Measurements from ENCODE around the gene RAB11FIP3. TPM values are rescaled to one million over a fixed set of nuclear protein-coding genes. Genes with fewer than 3 reads are reported as not detected.
A peak's percentile ranks its signal among the peaks of the same experiment; 100 is the strongest.
"Not testable (repeated sequence)": the region's sequence is repeated elsewhere in the genome, so short reads cannot be mapped to it uniquely, and the experiment has no call there.

RAB11FIP3 gene, protein sequence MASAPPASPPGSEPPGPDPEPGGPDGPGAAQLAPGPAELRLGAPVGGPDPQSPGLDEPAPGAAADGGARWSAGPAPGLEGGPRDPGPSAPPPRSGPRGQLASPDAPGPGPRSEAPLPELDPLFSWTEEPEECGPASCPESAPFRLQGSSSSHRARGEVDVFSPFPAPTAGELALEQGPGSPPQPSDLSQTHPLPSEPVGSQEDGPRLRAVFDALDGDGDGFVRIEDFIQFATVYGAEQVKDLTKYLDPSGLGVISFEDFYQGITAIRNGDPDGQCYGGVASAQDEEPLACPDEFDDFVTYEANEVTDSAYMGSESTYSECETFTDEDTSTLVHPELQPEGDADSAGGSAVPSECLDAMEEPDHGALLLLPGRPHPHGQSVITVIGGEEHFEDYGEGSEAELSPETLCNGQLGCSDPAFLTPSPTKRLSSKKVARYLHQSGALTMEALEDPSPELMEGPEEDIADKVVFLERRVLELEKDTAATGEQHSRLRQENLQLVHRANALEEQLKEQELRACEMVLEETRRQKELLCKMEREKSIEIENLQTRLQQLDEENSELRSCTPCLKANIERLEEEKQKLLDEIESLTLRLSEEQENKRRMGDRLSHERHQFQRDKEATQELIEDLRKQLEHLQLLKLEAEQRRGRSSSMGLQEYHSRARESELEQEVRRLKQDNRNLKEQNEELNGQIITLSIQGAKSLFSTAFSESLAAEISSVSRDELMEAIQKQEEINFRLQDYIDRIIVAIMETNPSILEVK
- total RNA-seq (ENCODE audit: insufficient read depth, low replicate concordance) = 11.8 TPM

- peak; percentile 86 for DNase-seq (ENCODE audit: low spot score)
Measured at GRCh38 chr16:425082-425718, at the start of gene RAB11FIP3. TSS of gene RAB11FIP3 (plus strand) at chr16:425649. CDS start at chr16:426007, 358 bp downstream.

DNA sequence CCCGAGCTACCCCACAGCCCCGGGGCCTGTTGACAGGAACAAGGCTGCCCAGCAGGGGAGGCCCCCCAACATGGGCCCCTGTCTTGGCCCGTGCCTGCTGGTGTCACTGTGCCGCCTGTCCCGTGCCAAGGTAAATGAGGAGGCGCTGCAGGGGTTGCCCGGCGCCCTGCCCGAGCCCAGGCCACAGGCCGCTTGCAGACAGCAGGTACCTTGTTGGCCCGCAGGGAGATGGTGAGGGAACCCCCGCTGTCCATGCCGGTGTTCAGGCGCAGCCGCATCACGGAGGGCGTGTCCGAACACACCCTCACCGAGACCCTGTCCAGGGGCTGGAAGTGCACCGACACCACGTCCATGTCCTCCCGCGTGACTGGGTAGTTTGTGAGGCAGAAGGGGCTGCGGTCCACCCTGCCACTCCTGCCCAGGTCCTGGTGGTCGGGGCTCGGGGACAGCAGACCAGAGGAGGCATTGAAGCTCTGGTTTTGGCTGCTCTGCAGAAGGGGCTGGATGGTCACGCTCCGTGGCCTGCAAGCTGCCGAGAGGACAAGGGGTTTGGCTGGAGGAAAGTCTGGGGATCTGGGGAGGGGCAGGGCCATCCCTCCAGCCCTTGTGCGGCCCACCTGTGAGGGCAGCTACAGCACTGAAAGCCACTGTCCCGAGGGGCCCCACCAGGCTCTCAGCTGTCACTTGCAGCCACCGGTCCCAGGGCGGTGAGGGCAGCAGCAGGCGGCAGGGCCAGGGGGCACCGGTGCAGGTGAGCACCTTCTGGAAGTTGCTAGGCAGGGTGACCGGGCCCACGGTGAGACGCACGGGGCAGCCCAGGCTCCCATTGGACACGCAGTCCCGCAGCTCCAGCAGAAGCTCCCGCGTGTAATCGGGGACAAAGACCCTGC lies 49.3 kb upstream of the RAB11FIP3 start:
- DNase-seq (ENCODE audit: low spot score) = no peak

DNA sequence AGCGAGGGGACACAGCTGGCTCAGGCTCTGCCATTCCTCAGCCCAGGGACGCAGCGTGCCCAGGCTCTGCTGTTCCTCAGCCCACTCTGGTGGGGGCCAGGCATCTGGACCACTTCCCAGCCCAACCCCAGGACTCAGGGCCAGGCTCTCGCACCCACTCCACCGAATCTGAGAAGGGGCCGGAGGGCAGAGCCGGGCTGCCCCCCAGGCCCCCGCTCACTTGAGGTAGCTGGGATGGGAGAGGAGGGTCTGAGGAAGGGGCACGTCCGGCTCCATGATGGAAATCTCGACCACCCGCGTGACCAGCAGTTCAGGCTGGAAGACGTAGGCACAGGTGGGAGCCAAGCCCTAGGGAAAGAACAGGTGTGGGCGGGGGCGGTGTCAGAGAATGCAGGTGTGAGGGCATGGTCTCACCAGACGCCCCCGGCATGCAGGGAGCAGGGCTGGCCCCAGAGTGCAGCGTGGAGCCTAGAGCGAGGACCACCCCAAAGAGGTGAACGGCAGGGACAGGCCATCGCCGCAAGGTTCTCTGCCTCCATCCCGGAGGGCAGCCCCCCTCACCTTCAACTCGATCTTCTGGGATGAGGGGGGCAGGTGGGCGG lies 48.5 kb upstream of the RAB11FIP3 start:
- DNase-seq (ENCODE audit: low spot score) = no peak

- no peak for DNase-seq (ENCODE audit: low spot score)
Measured at GRCh38 chr16:377419-377951, 48.0 kb upstream of the RAB11FIP3 start.

GRCh38 chr16:378113-378820 lies 47.2 kb upstream of the RAB11FIP3 start:
- DNase-seq (ENCODE audit: low spot score) = not testable (repeated sequence)

- DNase-seq (ENCODE audit: low spot score) = no peak
Measured at GRCh38 chr16:378821-379182, 46.6 kb upstream of the RAB11FIP3 start.

GRCh38 chr16:379183-379960 lies 46.1 kb upstream of the RAB11FIP3 start:
- no peak for DNase-seq (ENCODE audit: low spot score)

DNA sequence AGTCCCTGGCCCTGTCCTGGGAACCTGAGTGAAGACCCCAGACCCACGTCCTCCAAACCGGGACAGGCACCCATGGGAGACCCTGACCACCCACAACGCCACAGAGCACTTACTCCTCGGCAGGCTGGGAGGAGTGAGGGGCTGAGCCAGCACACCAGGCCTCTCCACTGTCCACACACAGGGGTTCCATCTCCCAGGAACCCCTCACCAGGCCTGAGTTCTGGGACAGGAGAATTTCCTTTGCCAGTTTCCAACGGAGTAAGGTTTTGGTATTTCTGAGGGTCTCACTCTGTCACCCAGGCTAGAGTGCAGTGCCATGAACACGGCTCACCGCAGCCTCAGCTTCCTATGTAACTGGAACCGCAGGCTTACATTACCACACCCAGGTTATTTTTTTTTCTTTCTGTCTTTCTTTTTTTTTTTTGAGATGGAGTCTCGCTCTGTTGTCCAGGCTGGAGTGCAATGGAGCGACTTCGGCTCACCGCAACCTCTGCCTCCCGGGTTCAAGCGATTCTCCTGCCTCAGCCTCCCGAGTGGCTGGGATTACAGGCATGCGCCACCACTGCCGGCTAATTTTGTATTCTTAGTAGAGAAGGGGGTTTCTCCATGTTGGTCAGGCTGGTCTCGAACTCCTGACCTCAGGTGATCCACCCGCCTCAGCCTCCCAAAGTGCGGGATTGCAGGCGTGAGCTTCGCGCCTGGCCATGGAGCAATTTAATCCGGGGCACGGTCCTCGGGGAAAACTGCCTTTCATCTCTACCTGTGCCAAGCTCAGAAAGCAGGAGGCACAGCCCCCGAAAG lies 45.3 kb upstream of the RAB11FIP3 start:
- DNase-seq (ENCODE audit: low spot score) = no peak

DNA sequence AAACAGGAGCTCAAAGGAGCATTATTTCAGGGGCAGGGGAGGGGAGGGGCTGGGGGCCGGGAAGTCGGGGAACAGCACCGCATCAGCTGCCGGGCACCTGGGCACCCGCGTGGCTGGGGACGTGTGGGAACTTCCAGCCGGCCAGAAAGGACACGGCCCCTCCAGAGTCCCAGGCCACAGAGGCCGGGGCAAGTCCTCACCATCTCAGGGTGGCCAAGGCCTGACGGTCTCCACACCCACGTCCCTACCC lies 44.8 kb upstream of the RAB11FIP3 start:
- no peak for DNase-seq (ENCODE audit: low spot score)

- no peak for DNase-seq (ENCODE audit: low spot score)
Measured at GRCh38 chr16:381012-381788, 44.2 kb upstream of the RAB11FIP3 start.

DNA sequence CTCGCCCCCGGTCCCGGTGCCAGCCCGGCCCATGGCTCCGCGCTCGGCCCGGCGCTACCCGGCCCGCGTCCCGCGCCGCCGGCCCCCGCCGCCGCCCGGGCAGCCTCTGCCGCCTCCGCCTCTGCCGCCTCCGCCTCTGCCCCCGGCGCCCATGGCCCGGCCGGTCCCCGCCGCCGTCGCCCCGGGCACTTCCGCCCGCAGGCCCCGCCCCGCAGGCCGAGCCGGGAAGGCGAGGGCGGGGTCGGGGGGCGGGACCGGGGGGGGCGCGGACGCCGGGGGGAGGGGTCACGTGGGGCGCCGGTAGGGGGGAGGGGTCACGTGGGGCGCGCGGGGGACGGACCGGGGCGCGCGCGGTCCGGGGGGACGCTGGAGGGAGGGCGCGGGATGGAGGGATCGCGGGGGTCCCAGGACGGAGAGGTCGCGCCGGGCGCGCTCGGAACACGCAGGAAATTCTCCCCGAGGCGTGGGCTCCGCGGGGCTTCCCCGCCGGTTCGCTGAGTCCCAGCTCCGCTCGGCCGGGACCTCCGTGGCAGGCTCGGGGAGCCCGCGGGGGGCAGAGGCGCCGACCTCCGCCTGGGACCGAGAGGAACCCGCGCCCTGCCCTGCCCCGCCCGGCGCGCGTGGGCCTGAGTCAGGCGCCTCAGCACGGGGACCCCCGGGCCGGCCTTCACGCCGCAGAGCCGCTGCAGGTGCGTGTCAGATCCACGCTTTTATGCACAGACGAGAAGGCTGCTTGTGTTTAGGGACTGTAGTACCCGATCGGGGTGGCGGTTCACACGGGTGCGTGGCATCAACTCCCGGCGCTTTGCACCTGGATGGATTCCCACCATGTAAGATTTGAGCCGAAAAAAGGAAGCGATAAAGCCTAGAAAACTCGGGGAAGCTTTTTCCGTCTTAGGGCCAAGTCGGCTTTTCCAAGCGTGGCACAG lies 43.4 kb upstream of the RAB11FIP3 start, which contains the start of gene PGAP6:
PGAP6 (minus strand) TSS at position 190 of the 929 bp plus-strand sequence; CDS start at position 33, 157 bp downstream.
- DNase-seq (ENCODE audit: low spot score) = no peak

DNA sequence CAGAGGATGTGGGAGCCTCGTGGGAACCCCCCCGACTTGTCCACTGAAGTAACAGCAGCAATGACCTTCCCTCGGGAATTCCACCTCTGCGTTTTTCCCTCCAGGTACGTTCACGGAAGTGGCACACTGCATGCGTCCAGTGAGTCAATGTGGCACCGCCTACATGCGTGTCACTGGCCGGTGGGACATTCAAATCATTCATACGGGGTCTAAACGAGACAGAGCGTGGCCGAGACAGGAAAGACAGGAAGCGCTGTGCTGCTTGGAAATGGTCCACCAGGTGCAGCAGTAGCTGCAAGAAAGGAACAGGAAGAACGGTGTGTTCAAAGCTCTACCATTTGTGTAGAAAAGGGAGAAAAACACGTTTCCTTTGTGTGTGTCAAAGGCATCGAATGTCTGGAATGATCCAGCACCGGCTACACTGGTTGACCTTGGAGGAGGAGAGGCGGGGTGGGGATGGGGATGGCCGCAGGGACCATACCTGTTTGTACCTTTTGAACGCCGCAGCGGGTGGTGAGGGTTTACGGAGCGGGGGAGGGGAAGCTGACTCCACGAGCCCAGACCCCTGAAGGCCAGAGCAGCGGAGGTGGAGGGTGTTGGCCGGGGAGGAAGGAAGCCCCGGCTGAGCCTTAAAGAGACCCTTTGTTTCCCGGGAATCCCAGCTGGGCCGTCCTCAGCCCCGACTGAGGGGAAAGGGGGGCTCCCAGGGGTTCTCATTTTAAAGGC lies 42.0 kb upstream of the RAB11FIP3 start:
- no peak for DNase-seq (ENCODE audit: low spot score)

DNA sequence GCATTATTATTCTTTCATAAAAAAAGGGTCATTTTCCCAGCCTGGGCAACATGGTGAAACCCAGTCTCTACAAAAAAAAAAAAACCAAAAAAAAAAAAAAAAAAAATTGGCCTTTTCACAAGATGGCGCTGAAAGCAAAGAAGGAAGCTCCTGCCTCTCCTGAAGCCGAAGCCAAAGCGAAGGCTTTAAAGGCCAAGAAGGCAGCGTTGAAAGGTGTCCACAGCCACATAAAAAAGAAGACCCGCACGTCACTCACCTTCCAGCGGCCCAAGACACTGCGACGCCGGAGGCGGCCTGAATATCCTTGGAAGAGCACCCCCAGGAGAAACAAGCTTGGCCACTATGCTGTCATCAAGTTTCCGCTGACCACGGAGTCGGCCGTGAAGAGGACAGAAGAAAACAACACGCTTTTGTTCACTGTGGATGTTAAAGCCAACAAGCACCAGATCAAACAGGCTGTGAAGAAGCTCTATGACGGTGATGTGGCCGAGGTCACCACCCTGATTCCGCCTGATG lies 38.8 kb upstream of the RAB11FIP3 start:
- no peak for DNase-seq (ENCODE audit: low spot score)

- DNase-seq (ENCODE audit: low spot score) = peak; percentile 69
Measured at GRCh38 chr16:387761-388666, 37.4 kb upstream of the RAB11FIP3 start.

- DNase-seq (ENCODE audit: low spot score) = no peak
Measured at GRCh38 chr16:389352-389751, 36.1 kb upstream of the RAB11FIP3 start.
